ENCODE data around the gene ACOT2.
"Not testable (repeated sequence)": the region's sequence is repeated elsewhere in the genome, so short reads cannot be mapped to it uniquely, and the experiment has no call there.

ACOT2 gene, protein sequence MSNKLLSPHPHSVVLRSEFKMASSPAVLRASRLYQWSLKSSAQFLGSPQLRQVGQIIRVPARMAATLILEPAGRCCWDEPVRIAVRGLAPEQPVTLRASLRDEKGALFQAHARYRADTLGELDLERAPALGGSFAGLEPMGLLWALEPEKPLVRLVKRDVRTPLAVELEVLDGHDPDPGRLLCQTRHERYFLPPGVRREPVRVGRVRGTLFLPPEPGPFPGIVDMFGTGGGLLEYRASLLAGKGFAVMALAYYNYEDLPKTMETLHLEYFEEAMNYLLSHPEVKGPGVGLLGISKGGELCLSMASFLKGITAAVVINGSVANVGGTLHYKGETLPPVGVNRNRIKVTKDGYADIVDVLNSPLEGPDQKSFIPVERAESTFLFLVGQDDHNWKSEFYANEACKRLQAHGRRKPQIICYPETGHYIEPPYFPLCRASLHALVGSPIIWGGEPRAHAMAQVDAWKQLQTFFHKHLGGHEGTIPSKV
- long read RNA-seq, donor 1, transcript ACOT2-201 (3 exons, 1,774 nt) = major isoform, 38 of 76 reads
- long read RNA-seq, donor 1, partial matches to known transcripts = 38 of 76 reads
- long read RNA-seq, donor 1, other reads (novel, unspliced or antisense) = 0 of 76 reads
- long read RNA-seq, donor 2, transcript ACOT2-201 (3 exons, 1,774 nt) = major isoform, 19 of 24 reads
- long read RNA-seq, donor 2, partial matches to known transcripts = 5 of 24 reads
- long read RNA-seq, donor 2, other reads (novel, unspliced or antisense) = 0 of 24 reads
- long read RNA-seq, donor 3, transcript ACOT2-201 (3 exons, 1,774 nt) = major isoform, 9 of 22 reads
- long read RNA-seq, donor 3, partial matches to known transcripts = 13 of 22 reads
- long read RNA-seq, donor 3, other reads (novel, unspliced or antisense) = 0 of 22 reads
- long read RNA-seq, donor 4, transcript ACOT2-201 (3 exons, 1,774 nt) = major isoform, 14 of 20 reads
- long read RNA-seq, donor 4, partial matches to known transcripts = 6 of 20 reads
- long read RNA-seq, donor 4, other reads (novel, unspliced or antisense) = 0 of 20 reads
- long read RNA-seq, donor 5, transcript ACOT2-201 (3 exons, 1,774 nt) = major isoform, 23 of 43 reads
- long read RNA-seq, donor 5, partial matches to known transcripts = 20 of 43 reads
- long read RNA-seq, donor 5, other reads (novel, unspliced or antisense) = 0 of 43 reads
- long read RNA-seq, donor 6, transcript ACOT2-201 (3 exons, 1,774 nt) = major isoform, 18 of 33 reads
- long read RNA-seq, donor 6, partial matches to known transcripts = 15 of 33 reads
- long read RNA-seq, donor 6, other reads (novel, unspliced or antisense) = 0 of 33 reads
- long read RNA-seq, donor 7 = 0 reads
- long read RNA-seq, donor 8, transcript ACOT2-201 (3 exons, 1,774 nt) = major isoform, 18 of 47 reads
- long read RNA-seq, donor 8, partial matches to known transcripts = 29 of 47 reads
- long read RNA-seq, donor 8, other reads (novel, unspliced or antisense) = 0 of 47 reads

- DNase-seq = peak; percentile 97
These were observed at the start of gene ACOT2 for GRCh38 chr14:73569185-73569958. ACOT2 (plus strand) TSS chr14:73569213; CDS start chr14:73569241, 28 bp downstream.

- DNase-seq = no peak
These were observed 47.8 kb upstream of the ACOT2 start for GRCh38 chr14:73521229-73521628.

GRCh38 chr14:73524493-73524892 is 44.5 kb upstream of the ACOT2 start:
- no peak for DNase-seq

DNA sequence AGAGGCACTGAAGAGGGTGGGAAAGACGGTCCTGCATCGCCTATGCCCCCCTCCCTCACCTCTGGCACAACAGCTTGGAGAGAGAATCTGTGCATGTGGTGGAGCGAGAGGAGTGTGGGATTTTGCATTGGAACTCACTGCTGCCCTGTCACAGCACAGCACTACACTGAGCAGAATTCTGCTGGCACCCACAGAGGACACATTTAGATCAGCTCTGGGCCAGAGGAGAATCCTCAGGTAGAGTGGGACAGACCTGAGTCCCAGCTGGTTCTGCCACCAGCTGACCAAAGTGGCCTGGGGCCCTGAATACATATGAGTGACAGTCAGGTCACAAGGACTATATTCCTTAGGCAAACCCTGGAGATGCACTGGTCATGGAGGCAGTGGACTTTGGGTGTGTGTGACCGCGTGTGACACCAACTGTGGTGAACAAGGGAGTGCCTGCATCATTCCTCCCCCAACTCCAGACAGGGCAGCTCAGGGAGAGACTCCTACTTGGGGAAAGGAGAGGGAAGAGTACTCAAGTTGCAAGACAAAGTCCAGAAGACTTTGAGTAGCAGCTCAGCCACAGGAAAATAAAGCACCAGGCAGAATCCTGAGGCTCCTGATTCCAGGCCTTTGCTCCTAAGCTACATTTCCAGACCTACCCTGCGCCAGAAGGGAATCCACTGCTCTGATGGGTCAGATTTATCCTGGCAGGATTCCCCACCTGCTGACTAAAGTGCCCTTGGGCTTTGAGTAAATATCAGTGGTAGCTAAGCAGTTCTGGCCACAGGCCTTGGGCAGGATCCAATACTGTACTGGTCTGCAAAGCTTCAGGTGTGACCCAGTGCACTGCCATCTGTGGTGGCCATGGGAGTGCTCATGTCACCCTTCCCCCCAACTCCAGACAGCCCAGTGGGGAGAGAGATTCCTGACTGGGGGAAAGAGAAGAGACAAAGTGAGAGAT is 42.7 kb upstream of the ACOT2 start:
- DNase-seq = no peak

GRCh38 chr14:73529356-73529755 is 39.7 kb upstream of the ACOT2 start:
- DNase-seq = not testable (repeated sequence)

GRCh38 chr14:73531971-73532370 is 37.0 kb upstream of the ACOT2 start:
- DNase-seq = not testable (repeated sequence)

DNA sequence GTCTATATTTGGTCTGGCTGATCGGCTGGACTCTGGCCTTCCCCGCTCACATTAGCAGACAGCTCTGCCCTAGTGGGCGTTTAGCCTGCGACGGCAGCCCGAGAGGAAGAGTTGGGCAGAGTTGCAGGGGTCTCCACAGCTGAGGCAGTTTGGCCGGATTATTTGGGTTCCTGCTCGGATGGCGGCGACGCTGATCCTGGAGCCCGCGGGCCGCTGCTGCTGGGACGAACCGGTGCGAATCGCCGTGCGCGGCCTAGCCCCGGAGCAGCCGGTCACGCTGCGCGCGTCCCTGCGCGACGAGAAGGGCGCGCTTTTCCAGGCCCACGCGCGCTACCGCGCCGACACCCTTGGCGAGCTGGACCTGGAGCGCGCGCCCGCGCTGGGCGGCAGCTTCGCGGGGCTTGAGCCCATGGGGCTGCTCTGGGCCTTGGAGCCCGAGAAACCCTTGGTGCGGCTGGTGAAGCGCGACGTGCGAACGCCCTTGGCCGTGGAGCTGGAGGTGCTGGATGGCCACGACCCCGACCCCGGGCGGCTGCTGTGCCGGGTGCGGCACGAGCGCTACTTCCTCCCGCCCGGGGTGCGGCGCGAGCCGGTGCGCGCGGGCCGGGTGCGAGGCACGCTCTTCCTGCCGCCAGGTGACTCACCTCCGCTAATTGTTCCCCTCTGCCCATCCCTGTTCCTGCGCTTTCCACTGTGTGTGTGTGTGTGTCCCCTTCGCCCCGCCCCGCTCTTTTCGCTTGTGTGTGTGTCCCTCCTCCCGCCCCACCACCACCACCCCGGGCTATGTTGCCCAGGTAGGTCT is 31.6 kb upstream of the ACOT2 start:
- peak; percentile 74 for DNase-seq

DNA sequence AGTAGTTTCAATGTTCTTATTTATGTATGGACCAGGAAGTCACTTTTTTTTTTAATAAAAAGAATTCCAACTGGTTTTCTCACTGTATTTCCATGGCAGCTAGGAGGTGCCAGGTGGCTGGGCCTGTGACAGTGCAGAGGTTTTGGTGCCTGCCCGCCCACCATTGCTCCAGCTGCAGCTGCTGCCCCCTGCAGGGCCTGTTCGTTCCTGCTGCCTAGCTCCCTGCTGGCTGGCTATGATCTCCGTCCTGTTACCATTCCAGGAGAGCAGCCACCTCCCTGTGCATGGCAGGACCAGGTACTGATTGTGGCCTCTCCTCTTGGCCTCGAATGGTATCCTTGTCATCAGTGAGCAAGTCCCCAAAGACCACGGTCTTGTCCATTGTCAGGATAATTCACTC is 30.0 kb upstream of the ACOT2 start:
- DNase-seq = not testable (repeated sequence)

- DNase-seq = not testable (repeated sequence)
These were observed 26.1 kb upstream of the ACOT2 start for GRCh38 chr14:73542961-73543360.

- DNase-seq = not testable (repeated sequence)
These were observed 23.7 kb upstream of the ACOT2 start for GRCh38 chr14:73545353-73545752.

GRCh38 chr14:73549097-73549496 is 19.9 kb upstream of the ACOT2 start:
- DNase-seq = not testable (repeated sequence)

- DNase-seq = not testable (repeated sequence)
These were observed 19.0 kb upstream of the ACOT2 start for GRCh38 chr14:73549889-73550524.

DNA sequence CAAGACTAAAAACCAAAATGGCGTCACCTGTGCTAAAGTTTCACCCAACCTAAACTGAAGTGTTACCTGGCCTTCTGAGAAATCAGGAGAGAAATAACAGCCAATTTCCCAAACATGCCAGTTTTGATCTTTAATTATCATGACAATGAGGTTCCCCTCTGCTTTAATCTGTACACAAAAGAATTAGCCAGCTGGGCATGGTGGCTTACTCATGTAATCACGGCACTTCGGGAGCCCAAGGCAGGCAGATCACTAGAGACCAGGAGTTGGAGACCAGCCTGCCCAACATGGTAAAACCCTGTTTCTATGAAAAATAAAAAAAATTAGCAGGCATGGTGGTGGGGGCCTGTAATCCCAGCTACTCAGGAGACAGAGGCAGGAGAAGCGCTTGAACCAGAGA is 15.2 kb upstream of the ACOT2 start:
- DNase-seq = no peak

DNA sequence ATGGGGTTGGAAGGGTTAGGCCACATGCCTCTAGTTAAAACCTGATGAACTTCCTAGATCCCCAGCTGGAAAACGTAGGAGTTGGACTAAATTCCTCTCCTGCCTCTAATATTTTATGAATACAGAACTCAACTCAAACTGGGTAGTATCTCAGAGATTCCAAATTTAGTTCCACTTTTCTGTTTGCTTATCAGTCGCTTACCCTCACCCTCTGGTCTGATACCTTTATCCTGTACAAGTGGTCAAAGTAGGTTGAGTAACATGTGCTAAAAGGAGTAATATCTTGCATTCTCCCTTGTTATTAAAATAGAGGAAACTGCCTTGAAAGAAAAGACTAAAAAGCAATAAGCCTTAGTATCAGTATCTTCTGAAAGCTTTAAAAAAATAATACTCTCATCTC is 11.8 kb upstream of the ACOT2 start:
- not testable (repeated sequence) for DNase-seq

- DNase-seq = not testable (repeated sequence)
These were observed 10.8 kb upstream of the ACOT2 start for GRCh38 chr14:73558238-73558637.

- DNase-seq = not testable (repeated sequence)
These were observed 6.8 kb upstream of the ACOT2 start for GRCh38 chr14:73562256-73562655.

GRCh38 chr14:73562696-73563095 is 6.3 kb upstream of the ACOT2 start:
- not testable (repeated sequence) for DNase-seq

GRCh38 chr14:73566431-73566830 is 2.6 kb upstream of the ACOT2 start:
- DNase-seq = not testable (repeated sequence)

All from right kidney (tissue), 9 donors.